UCSD-AML1 (cell line): ENCODE data around the gene BZW1.

Experiments used
- DNase-seq: peaks from one replicate; lab custom pipeline; 2025; ENCODE audit not compliant: unreplicated experiment; lab: John Stamatoyannopoulos, UW

Gene BZW1

GRCh38 chr2:200873560-200873959 is 61.9 kb downstream of the BZW1 start:
- no peak for DNase-seq
